ENCODE results near the gene CEP131. TPM values are rescaled to one million over a fixed set of nuclear protein-coding genes. Genes with fewer than 3 reads are reported as not detected.

CEP131 gene
- total RNA-seq, 6 experiments from 2014 or later, result 1.5 to 4.3 (median 2.1) TPM

DNA sequence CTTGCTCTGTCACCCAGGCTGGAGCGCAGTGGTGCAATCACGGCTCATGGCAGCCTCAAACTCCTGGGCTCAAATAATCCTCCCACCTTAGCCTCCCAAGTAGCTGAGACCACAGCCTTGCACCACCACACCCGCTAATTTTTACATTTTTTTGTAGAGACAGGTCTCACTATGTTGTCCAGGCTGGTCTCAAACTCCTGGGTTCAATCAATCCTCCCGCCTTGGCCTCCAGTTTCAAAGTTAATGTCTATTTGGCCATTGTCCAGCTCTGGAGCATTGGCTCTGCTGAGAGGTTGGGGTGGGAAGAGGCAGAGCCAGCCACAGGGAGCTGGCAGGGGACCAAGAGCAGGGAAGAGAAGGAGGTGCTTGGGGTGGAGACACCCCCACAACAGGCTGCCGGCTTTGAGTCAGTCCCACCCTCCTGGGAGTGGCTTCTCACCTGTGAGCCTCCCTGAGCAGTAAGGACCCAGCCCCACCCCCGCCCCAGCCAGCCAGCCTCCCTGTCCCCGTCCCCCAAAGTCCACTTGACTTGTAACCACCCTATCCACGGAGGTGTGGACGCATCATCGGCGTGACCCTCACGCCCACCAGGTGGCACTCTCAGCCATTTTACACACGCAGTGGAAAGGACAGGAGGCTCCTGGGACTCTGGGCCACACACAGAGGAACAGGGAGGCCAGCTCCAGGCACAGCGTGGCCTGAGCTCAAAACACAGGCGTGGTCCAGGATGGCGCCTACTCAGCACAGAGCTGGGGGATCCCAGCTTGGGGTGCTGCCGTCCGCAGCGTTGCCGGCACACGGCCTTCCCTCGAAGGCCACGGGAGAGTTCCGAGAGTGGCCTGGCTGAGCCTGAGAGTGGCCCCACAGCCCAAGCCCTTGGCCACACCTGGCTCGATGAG is 80.2 kb downstream of the CEP131 start:
- H3K9me3 ChIP-seq, result no peaks in the 10 kb centered on the region
- no peak overlapping the region for H3K27ac ChIP-seq
- no peaks in the 10 kb centered on the region for H3K27me3 ChIP-seq
- ATAC-seq, result peak; percentile 90 to 97 (median 96)
- peaks cover 0 to 7% (median 0%) of the 10 kb centered on the region in 4 donors for H3K4me1 ChIP-seq
- no peaks in the 10 kb centered on the region for H3K36me3 ChIP-seq
- 89% methylated on average over 4 of the region's 25 CpGs for WGBS (ENCODE audit: insufficient coverage, low coverage, low lambda C conversion rate, missing lambda C conversion rate)
- no peak overlapping the region for H3K4me3 ChIP-seq
- DNase-seq, result peak; percentile 80 to 83 (median 81)
- TF ChIP-seq, protein P1, sequence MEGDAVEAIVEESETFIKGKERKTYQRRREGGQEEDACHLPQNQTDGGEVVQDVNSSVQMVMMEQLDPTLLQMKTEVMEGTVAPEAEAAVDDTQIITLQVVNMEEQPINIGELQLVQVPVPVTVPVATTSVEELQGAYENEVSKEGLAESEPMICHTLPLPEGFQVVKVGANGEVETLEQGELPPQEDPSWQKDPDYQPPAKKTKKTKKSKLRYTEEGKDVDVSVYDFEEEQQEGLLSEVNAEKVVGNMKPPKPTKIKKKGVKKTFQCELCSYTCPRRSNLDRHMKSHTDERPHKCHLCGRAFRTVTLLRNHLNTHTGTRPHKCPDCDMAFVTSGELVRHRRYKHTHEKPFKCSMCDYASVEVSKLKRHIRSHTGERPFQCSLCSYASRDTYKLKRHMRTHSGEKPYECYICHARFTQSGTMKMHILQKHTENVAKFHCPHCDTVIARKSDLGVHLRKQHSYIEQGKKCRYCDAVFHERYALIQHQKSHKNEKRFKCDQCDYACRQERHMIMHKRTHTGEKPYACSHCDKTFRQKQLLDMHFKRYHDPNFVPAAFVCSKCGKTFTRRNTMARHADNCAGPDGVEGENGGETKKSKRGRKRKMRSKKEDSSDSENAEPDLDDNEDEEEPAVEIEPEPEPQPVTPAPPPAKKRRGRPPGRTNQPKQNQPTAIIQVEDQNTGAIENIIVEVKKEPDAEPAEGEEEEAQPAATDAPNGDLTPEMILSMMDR (IDR thresholded peaks at IDR 0.05), result peak; percentile 64 to 70 (median 66)
- no peak for TF ChIP-seq POLR2A (IDR thresholded peaks at IDR 0.05)
- intact Hi-C loops (cut with DNase I), result loop anchor here in 1 of 2 donors (10.0 kb wide), 2 partner anchors 52 to 92 kb away; partner anchors contain the start of genes NDUFAF8 and TEPSIN

DNA sequence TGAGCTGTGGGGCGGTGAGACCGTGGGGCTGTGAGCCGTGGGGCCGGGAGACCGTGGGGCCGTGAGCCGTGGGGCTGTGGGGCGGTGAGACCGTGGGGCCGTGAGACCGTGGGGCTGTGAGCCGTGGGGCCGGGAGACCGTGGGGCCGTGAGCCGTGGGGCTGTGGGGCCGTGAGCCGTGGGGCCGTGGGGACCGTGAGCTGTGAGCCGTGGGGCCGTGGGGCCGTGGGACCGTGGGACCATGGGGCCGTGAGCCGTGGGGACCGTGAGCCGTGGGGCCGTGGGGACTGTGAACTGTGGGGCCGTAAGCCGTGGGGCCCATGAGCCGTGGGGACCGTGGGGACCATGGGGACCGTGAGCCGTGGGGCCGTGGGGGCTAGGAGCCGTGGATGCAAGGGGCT is 82.1 kb downstream of the CEP131 start:
- H3K4me3 ChIP-seq, result no peak overlapping the region
- intact Hi-C loops (cut with DNase I), result loop anchor here in 1 of 2 donors (10.0 kb wide), 2 partner anchors 54 to 94 kb away; partner anchors contain the start of genes NDUFAF8 and TEPSIN
- DNase-seq (no peak), ATAC-seq (no peak)
- H3K36me3 ChIP-seq, result no peaks in the 10 kb centered on the region
- no peak for TF ChIP-seq POLR2A (IDR thresholded peaks at IDR 0.05)
- TF ChIP-seq, protein P1 (IDR thresholded peaks at IDR 0.05), result no peak
- no peaks in the 10 kb centered on the region for H3K27me3 ChIP-seq
- no peaks in the 10 kb centered on the region for H3K9me3 ChIP-seq
- H3K4me1 ChIP-seq, result peaks cover 0 to 7% (median 0%) of the 10 kb centered on the region in 4 donors
- WGBS (ENCODE audit: insufficient coverage, low coverage, low lambda C conversion rate, missing lambda C conversion rate), result 91% methylated on average over 10 of the region's 37 CpGs
- no peak overlapping the region for H3K27ac ChIP-seq

DNA sequence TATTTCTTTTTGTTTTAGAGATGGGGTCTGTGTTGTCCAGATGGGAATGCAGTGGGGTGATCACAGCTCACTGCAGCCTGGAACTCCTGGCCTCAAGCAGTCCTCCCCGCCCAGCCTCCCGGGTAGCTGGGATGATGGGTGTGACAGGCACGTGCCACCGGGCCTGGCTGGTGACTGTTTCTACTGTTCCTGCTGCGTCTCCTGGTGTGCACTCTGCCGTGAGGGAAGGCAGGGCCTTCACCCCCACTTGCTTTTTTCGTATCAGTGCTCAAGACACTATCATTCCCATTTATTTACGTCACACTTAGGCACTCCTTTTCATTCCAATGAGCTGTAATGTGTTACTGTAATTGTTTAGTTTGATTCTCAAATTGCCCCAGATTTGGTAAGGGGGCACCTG is 82.7 kb downstream of the CEP131 start:
- Histone ChIP-seq H3K36me3 (no peaks in the 10 kb centered on the region), H3K27ac (no peak overlapping the region), H3K9me3 (no peaks in the 10 kb centered on the region), H3K4me3 (no peak overlapping the region), H3K4me1 (peaks cover 0 to 7% (median 0%) of the 10 kb centered on the region in 4 donors), H3K27me3 (no peaks in the 10 kb centered on the region)
- ATAC-seq (no peak), DNase-seq (no peak)
- 51% methylated on average over 7 of the region's 8 CpGs for WGBS (ENCODE audit: insufficient coverage, low coverage, low lambda C conversion rate, missing lambda C conversion rate)
- intact Hi-C loops (cut with DNase I), result loop anchor here in 1 of 2 donors (10.0 kb wide), 2 partner anchors 55 to 95 kb away; partner anchors contain the start of genes NDUFAF8 and TEPSIN
- no peak for TF ChIP-seq POLR2A (IDR thresholded peaks at IDR 0.05)
- TF ChIP-seq, protein P1 (IDR thresholded peaks at IDR 0.05), result no peak

Other genes starting within 250 kb of the CEP131 start
- gene CHMP6, start 231.1 kb downstream of the CEP131 start, total RNA-seq, result 10 to 100 TPM; 13.4 to 27.8 (median 15.6) TPM
- 100 to 1,000 TPM in 1 of 6 experiments, 10 to 100 TPM in 5; 46.6 to 139 (median 63.3) TPM for gene BAIAP2, start 187.8 kb downstream of the CEP131 start, total RNA-seq
- not detected for gene PVALEF, start 57.5 kb downstream of the CEP131 start, total RNA-seq
- gene AATK, start 56.7 kb downstream of the CEP131 start, total RNA-seq, result 1 to 10 TPM in 2 of 6 experiments, under 1 TPM in 4; 0.31 to 1.2 (median 0.86) TPM
- 10 to 100 TPM; 11.9 to 27.6 (median 18.1) TPM for gene TEPSIN, start 16.1 kb upstream of the CEP131 start, total RNA-seq
- 10 to 100 TPM; 15.7 to 35.9 (median 23.3) TPM for gene NDUFAF8, start 16.4 kb upstream of the CEP131 start, total RNA-seq
- 100 to 1,000 TPM in 1 of 6 experiments, 10 to 100 TPM in 5; 60.9 to 104 (median 86.1) TPM for gene SLC38A10, start 72.3 kb upstream of the CEP131 start, total RNA-seq
- 1 to 10 TPM; 2.5 to 6.4 (median 4.9) TPM for gene BAHCC1, start 172.5 kb upstream of the CEP131 start, total RNA-seq